Keratinocyte (primary cell): ENCODE measurements around the gene CDON. TPM values are rescaled to one million over a fixed set of nuclear protein-coding genes. Genes with fewer than 3 reads are reported as not detected.
A peak's percentile ranks its signal among the peaks of the same experiment; 100 is the strongest.

Experiments used
- DNase-seq: peaks from one replicate; pipeline ENCODE4 v3.0.0-alpha.2; 2011; ENCODE audit warnings: low read depth, missing footprints, low spot score
- FAIRE-seq: peaks from 2 replicates; lab custom pipeline; 2011; peaks lifted over from hg19 to GRCh38; lab: Jason Lieb, UNC
- H2AFZ ChIP-seq: 2 replicates; pipeline ENCODE4 v1.6.0; 2012; ENCODE audit warnings: low read length, control low read depth, inconsistent platforms; ENCODE audit not compliant: control insufficient read depth
- H3K27ac ChIP-seq: 2 replicates; pipeline ENCODE4 v1.5.1; 2011; ENCODE audit warnings: low read length; ENCODE audit not compliant: control insufficient read depth, insufficient read depth
- H3K27me3 ChIP-seq: 3 replicates; pipeline ENCODE4 v1.6.0; 2011; ENCODE audit warnings: low read length; ENCODE audit not compliant: control insufficient read depth, insufficient read depth; ENCODE audit errors: extremely low read depth
- H3K36me3 ChIP-seq, 2 experiments: 2 replicates in 1 of 2; 3 replicates in 1 of 2; pipeline ENCODE4 v1.5.1; 2011; ENCODE audit warnings: low read length in 2 of 2, mild to moderate bottlenecking in 1 of 2; ENCODE audit not compliant: control insufficient read depth in 2 of 2, insufficient read depth in 2 of 2; ENCODE audit errors: extremely low read depth in 1 of 2
- H3K4me1 ChIP-seq: 3 replicates; pipeline ENCODE4 v1.5.1; 2011; ENCODE audit warnings: low read length; ENCODE audit not compliant: control insufficient read depth, insufficient read depth; ENCODE audit errors: extremely low read depth
- H3K4me2 ChIP-seq: 3 replicates; pipeline ENCODE4 v1.6.0; 2011; ENCODE audit warnings: low read depth, low read length; ENCODE audit not compliant: control insufficient read depth, insufficient read depth; ENCODE audit errors: extremely low read depth
- H3K4me3 ChIP-seq, 3 experiments: fragments of 200-600 bp in 1 of 3; sonication (generic) in 1 of 3; 2 replicates in 2 of 3; 3 replicates in 1 of 3; pipeline ENCODE4 v1.5.1; 2011 to 2016; ENCODE audit warnings: low read length in 3 of 3, mild to moderate bottlenecking in 3 of 3, control low read depth in 2 of 3, inconsistent platforms in 1 of 3, low read depth in 1 of 3, mixed read lengths in 1 of 3, mixed run types in 1 of 3, moderate library complexity in 1 of 3; ENCODE audit not compliant: control insufficient read depth in 2 of 3, insufficient read depth in 2 of 3; ENCODE audit errors: extremely low read depth in 1 of 3
- H3K79me2 ChIP-seq: 2 replicates; pipeline ENCODE4 v1.6.0; 2012; ENCODE audit warnings: low read length; ENCODE audit not compliant: control insufficient read depth, insufficient read depth
- H3K9ac ChIP-seq: 3 replicates; pipeline ENCODE4 v1.6.0; 2011; ENCODE audit warnings: low read length; ENCODE audit not compliant: control insufficient read depth, insufficient read depth; ENCODE audit errors: extremely low read depth
- H3K9me1 ChIP-seq: 3 replicates; pipeline ENCODE4 v1.6.0; 2011; ENCODE audit warnings: low read length; ENCODE audit not compliant: control insufficient read depth, insufficient read depth; ENCODE audit errors: extremely low read depth
- H3K9me3 ChIP-seq: 2 replicates; pipeline ENCODE4 v1.5.1; 2012; ENCODE audit warnings: low read depth, low read length; ENCODE audit not compliant: control insufficient read depth
- H4K20me1 ChIP-seq: 3 replicates; pipeline ENCODE4 v1.6.0; 2011; ENCODE audit warnings: low read length; ENCODE audit not compliant: control insufficient read depth, insufficient read depth; ENCODE audit errors: extremely low read depth
- CTCF ChIP-seq, 3 experiments: IDR thresholded peaks in 1 of 3; conservative IDR thresholded peaks in 1 of 3; optimal IDR thresholded peaks in 1 of 3; 2 replicates in 2 of 3; 3 replicates in 1 of 3; pipeline versions ENCODE3 to v1.5.1; 2011; ENCODE audit warnings: low read length in 3 of 3, mild to moderate bottlenecking in 3 of 3, moderate library complexity in 2 of 3, control low read depth in 1 of 3, inconsistent platforms in 1 of 3; ENCODE audit not compliant: insufficient read depth in 2 of 3; ENCODE audit errors: extremely low read depth in 1 of 3
- EZH2 ChIP-seq: IDR thresholded peaks from one replicate; pipeline ENCODE4 v1.6.1; 2012; ENCODE audit warnings: inconsistent platforms, mild to moderate bottlenecking, low read length, moderate library complexity
- dilution Hi-C: fragments of 300-500 bp; cut with MboI; formaldehyde crosslinking; loops from one replicate; pipeline ENCODE4 v1.7.0; 2020; ENCODE audit warnings: low sequenced_read_pairs; ENCODE audit not compliant: extremely low pct_ligation_motif_present
- polyA plus RNA-seq, 5 experiments: library from polyadenylated mRNA; depleted of rRNA in 3 of 5; stranded (reverse) in 3 of 5; stranded (forward) in 1 of 5; unstranded in 1 of 5; fragments of >200 nt; gene quantifications; 1 replicate in 1 of 5; 2 replicates in 3 of 5; 3 replicates in 1 of 5; pipeline versions ENCODE4 v1.2.1 to v1.2.3, GENCODE V29; 2011 to 2012; ENCODE audit warnings: missing spikeins in 2 of 5, low read depth in 1 of 5, low replicate concordance in 1 of 5

CDON gene
- polyA plus RNA-seq, 1 donor (not counting 4 experiments of a cell fraction or from before 2014, with no cell fraction given), result 1.0 TPM

DNA sequence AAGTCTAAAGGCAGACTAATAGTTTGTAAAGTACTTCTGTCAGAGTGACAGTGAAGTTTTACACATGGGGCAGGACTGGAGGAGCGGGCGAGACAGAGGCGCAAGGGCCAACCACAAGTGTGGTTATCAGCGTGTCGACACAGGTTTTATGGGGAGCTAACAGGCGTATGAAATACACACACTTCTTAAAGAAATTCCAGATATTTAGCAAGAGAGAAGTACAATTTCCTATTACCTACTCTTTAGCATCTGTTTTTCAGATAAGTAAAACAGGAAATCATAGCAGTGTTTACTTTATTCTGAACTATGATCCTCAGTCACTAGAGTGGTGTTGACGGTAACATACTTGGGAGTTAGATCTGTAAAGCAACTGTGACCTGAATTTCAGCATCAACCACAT, 94.3 kb downstream of the CDON start:
- no peaks in the 10 kb centered on the region for H3K9me1 ChIP-seq
- H3K27me3 ChIP-seq, result no peaks in the 10 kb centered on the region
- FAIRE-seq (peak; percentile 65), DNase-seq (peak; percentile 38)
- H3K27ac ChIP-seq, result no peak overlapping the region
- H3K36me3 ChIP-seq, result no peaks in the 10 kb centered on the region
- no peak for TF ChIP-seq CTCF (optimal IDR thresholded peaks at IDR 0.05 in 1 of 3, IDR thresholded peaks at IDR 0.05 in 1 of 3, conservative IDR thresholded peaks at IDR 0.05 in 1 of 3; ENCODE audit: extremely low read depth in 1 of 3, insufficient read depth in 2 of 3, low read length in 3 of 3)
- no peak for TF ChIP-seq EZH2
- H2AFZ ChIP-seq, result no peak overlapping the region
- H3K4me2 ChIP-seq, result peak overlapping the region; percentile 79
- dilution Hi-C loops, result no loop called here
- H3K9ac ChIP-seq, result no peak overlapping the region
- no peaks in the 10 kb centered on the region for H3K9me3 ChIP-seq
- H3K4me3 ChIP-seq, result peak overlapping the region in 1 of 3 experiments; percentile 29
- H3K4me1 ChIP-seq, result peaks cover 14% of the 10 kb centered on the region
- no peaks in the 10 kb centered on the region for H3K79me2 ChIP-seq
- no peaks in the 10 kb centered on the region for H4K20me1 ChIP-seq

GRCh38 chr11:125967515-125967914, 95.2 kb downstream of the CDON start:
- DNase-seq (no peak), FAIRE-seq (no peak)
- Histone ChIP-seq H3K9me1 (no peaks in the 10 kb centered on the region), H4K20me1 (no peaks in the 10 kb centered on the region), H3K27ac (no peak overlapping the region), H3K79me2 (no peaks in the 10 kb centered on the region), H3K9me3 (no peaks in the 10 kb centered on the region), H3K4me3 (no peak overlapping the region), H3K27me3 (no peaks in the 10 kb centered on the region), H3K4me1 (peaks cover 14% of the 10 kb centered on the region), H2AFZ (no peak overlapping the region), H3K9ac (no peak overlapping the region), H3K4me2 (no peak overlapping the region), H3K36me3 (no peaks in the 10 kb centered on the region)
- no peak for TF ChIP-seq EZH2
- no peak for TF ChIP-seq CTCF (optimal IDR thresholded peaks at IDR 0.05 in 1 of 3, IDR thresholded peaks at IDR 0.05 in 1 of 3, conservative IDR thresholded peaks at IDR 0.05 in 1 of 3; ENCODE audit: extremely low read depth in 1 of 3, insufficient read depth in 2 of 3, low read length in 3 of 3)
- dilution Hi-C loops, result no loop called here
